ENCODE data around the gene S100A1. TPM values are rescaled to one million over a fixed set of nuclear protein-coding genes. Genes with fewer than 3 reads are reported as not detected.

Gene S100A1
- total RNA-seq, 3 donors from 2014 or later (not counting 1 experiment from before 2014, with no cell fraction given), result not detected

DNA sequence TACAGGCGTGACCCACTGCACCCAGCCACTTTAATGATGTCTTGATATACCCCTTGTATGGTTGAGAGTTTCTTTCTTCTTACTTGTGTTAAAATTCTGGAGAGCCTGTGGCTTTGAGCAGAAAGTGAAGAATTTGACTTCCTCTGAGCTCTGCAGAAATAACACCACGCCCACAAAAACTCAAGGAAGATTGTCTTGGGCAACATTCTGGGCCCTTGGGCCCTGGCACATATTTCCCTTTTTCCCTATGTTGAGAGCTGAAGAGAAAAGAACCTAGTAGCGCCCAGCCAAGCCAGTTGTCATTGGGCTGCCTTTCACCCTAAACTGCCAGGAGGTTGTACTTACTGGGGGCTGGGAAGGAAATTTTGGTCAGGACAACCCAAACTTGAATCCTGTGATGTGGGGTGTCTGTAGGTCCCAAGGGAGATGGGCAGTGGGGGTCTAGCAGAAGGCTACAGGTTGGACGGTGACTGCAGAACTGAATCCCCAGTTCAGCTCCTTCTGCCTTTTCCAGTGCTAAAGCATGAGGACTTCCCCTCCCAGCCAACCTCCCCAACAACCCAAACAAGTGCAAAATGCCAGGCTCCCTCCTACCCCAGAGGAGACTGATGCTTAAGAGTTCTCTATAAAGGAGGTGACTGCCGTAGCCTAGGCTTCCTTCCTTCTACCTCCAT lies 18.6 kb downstream of the S100A1 start:
- Mint-ChIP-seq H3K27me3 (ENCODE audit: low read depth in 2 of 2) (no peaks in the 10 kb centered on the region), H3K36me3 (peaks cover 35% of the 10 kb centered on the region), H3K27ac (peak overlapping the region; percentile 82), H3K4me3 (peak overlapping the region; percentile 46), H3K4me1 (peaks cover 46 to 64% of the 10 kb centered on the region in 2 donors), H3K9me3 (no peaks in the 10 kb centered on the region)
- DNase-seq (no peak), ATAC-seq (peak in 1 of 3 donors; percentile 38)
- TF ChIP-seq, protein P1, sequence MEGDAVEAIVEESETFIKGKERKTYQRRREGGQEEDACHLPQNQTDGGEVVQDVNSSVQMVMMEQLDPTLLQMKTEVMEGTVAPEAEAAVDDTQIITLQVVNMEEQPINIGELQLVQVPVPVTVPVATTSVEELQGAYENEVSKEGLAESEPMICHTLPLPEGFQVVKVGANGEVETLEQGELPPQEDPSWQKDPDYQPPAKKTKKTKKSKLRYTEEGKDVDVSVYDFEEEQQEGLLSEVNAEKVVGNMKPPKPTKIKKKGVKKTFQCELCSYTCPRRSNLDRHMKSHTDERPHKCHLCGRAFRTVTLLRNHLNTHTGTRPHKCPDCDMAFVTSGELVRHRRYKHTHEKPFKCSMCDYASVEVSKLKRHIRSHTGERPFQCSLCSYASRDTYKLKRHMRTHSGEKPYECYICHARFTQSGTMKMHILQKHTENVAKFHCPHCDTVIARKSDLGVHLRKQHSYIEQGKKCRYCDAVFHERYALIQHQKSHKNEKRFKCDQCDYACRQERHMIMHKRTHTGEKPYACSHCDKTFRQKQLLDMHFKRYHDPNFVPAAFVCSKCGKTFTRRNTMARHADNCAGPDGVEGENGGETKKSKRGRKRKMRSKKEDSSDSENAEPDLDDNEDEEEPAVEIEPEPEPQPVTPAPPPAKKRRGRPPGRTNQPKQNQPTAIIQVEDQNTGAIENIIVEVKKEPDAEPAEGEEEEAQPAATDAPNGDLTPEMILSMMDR (IDR thresholded peaks at IDR 0.05), result no peak
- Histone ChIP-seq H3K4me1 (ENCODE audit: control insufficient read depth, insufficient read depth, low read length) (peaks cover 15% of the 10 kb centered on the region), H3K27me3 (ENCODE audit: control insufficient read depth, insufficient read depth, low read length) (no peaks in the 10 kb centered on the region), H3K36me3 (ENCODE audit: control insufficient read depth, insufficient read depth, low read length) (peaks cover 44% of the 10 kb centered on the region), H3K9me3 (ENCODE audit: control insufficient read depth, insufficient read depth, low read length) (no peaks in the 10 kb centered on the region), H3K4me3 (ENCODE audit: low read length) (no peak overlapping the region), H3K27ac (ENCODE audit: low read length) (no peak overlapping the region)
- WGBS (ENCODE audit: insufficient coverage), result 71% methylated on average over 4 of the region's 5 CpGs
- intact Hi-C loops (cut with micrococcal nuclease), result no loop called here

DNA sequence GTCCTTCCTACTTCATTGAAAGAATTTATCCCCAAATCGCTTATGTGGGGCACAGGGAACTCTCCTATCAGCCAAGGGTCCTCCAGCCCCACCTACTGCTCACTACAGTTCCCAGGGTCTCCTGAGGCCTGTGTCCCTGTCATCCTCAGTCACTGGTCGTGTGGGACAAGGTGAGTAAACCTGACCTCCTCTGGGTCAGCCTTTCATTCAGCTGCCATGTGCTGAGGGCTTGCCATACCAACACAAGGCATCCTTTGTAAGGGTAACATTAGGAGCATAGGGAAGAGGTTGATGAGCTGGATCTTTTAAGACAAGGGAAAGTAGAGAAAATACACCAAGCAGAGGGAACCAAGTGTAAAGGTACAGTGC lies 19.1 kb downstream of the S100A1 start:
- Histone ChIP-seq H3K9me3 (ENCODE audit: control insufficient read depth, insufficient read depth, low read length) (no peaks in the 10 kb centered on the region), H3K4me3 (ENCODE audit: low read length) (no peak overlapping the region), H3K27ac (ENCODE audit: low read length) (no peak overlapping the region), H3K27me3 (ENCODE audit: control insufficient read depth, insufficient read depth, low read length) (no peaks in the 10 kb centered on the region), H3K4me1 (ENCODE audit: control insufficient read depth, insufficient read depth, low read length) (peaks cover 15% of the 10 kb centered on the region), H3K36me3 (ENCODE audit: control insufficient read depth, insufficient read depth, low read length) (peaks cover 39% of the 10 kb centered on the region)
- no peak overlapping the region for H3K4me3 Mint-ChIP-seq
- intact Hi-C loops (cut with micrococcal nuclease), result no loop called here
- H3K36me3 Mint-ChIP-seq, result peaks cover 32% of the 10 kb centered on the region
- TF ChIP-seq, protein P1 (IDR thresholded peaks at IDR 0.05), result no peak
- ATAC-seq (peak in 1 of 3 donors; percentile 28), DNase-seq (no peak)
- peak overlapping the region; percentile 82 for H3K27ac Mint-ChIP-seq
- no peaks in the 10 kb centered on the region for H3K9me3 Mint-ChIP-seq
- WGBS (ENCODE audit: insufficient coverage), result 71% methylated on average over 2 of the region's 2 CpGs
- H3K27me3 Mint-ChIP-seq (ENCODE audit: low read depth in 2 of 2), result no peaks in the 10 kb centered on the region
- H3K4me1 Mint-ChIP-seq, result peaks cover 46 to 59% of the 10 kb centered on the region in 2 donors

DNA sequence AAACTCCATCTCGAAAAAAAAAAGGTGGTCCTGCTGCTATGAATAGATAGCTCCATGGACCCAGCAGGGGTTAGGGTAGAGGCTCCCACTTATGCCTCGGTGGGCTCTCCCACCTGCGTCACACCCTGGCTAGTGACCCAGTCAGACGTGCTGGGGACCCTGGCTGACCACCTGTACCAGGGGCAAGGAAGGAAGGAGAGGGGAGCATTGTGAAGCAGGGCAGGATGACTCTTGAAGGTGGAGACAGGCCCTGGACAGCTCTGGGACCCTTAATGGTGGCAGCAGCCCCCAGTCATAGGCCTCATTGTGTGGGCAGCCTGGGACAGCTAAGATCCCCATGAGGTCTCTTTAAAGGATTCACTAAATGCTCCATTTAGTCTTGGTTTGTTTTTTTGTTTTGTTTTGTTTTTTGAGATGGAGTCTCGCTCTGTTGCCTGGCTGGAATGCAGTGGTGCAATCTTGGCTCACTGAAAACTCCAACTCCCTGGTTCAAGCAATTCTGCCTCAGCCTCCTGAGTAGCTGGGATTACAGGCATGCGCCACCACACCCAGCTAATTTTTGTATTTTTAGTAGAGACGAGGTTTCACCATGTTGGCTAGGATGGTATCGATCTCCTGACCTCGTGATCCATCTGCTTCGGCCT lies 19.9 kb downstream of the S100A1 start:
- no peaks in the 10 kb centered on the region for H3K9me3 ChIP-seq (ENCODE audit: control insufficient read depth, insufficient read depth, low read length)
- peaks cover 15% of the 10 kb centered on the region for H3K4me1 ChIP-seq (ENCODE audit: control insufficient read depth, insufficient read depth, low read length)
- peak overlapping the region; percentile 82 for H3K27ac Mint-ChIP-seq
- TF ChIP-seq, protein P1 (IDR thresholded peaks at IDR 0.05), result no peak
- no peaks in the 10 kb centered on the region for H3K27me3 Mint-ChIP-seq (ENCODE audit: low read depth in 2 of 2)
- no peak overlapping the region for H3K4me3 ChIP-seq (ENCODE audit: low read length)
- peaks cover 27% of the 10 kb centered on the region for H3K36me3 Mint-ChIP-seq
- no peak overlapping the region for H3K4me3 Mint-ChIP-seq
- DNase-seq, result no peak
- H3K9me3 Mint-ChIP-seq, result no peaks in the 10 kb centered on the region
- H3K36me3 ChIP-seq (ENCODE audit: control insufficient read depth, insufficient read depth, low read length), result peaks cover 31% of the 10 kb centered on the region
- ATAC-seq, result peak in 1 of 3 donors; percentile 23
- H3K27me3 ChIP-seq (ENCODE audit: control insufficient read depth, insufficient read depth, low read length), result no peaks in the 10 kb centered on the region
- no peak overlapping the region for H3K27ac ChIP-seq (ENCODE audit: low read length)
- H3K4me1 Mint-ChIP-seq, result peaks cover 41 to 55% of the 10 kb centered on the region in 2 donors
- 91% methylated on average over 10 of the region's 10 CpGs for WGBS (ENCODE audit: insufficient coverage)
- intact Hi-C loops (cut with micrococcal nuclease), result no loop called here

Measured in natural killer cell (primary cell).